Skin epidermis (tissue), 12 donors: ENCODE measurements around the gene CHERP.
A peak's percentile ranks its signal among the peaks of the same experiment; 100 is the strongest.

Experiments used
- H3K27ac ChIP-seq, 21 experiments: fragments of 200-600 bp; sonication (generic) in 11 of 21; one replicate each; pipeline ENCODE4 v1.5.0; 2020; ENCODE audit warnings: mild to moderate bottlenecking in 3 of 21, inconsistent platforms in 2 of 21, moderate library complexity in 2 of 21
- H3K4me3 ChIP-seq, 7 experiments: fragments of 200-600 bp; sonication (generic) in 2 of 7; one replicate each; pipeline ENCODE4 v1.5.0; 2020; ENCODE audit warnings: inconsistent platforms in 2 of 7, mild to moderate bottlenecking in 2 of 7, moderate library complexity in 1 of 7

CHERP gene

DNA sequence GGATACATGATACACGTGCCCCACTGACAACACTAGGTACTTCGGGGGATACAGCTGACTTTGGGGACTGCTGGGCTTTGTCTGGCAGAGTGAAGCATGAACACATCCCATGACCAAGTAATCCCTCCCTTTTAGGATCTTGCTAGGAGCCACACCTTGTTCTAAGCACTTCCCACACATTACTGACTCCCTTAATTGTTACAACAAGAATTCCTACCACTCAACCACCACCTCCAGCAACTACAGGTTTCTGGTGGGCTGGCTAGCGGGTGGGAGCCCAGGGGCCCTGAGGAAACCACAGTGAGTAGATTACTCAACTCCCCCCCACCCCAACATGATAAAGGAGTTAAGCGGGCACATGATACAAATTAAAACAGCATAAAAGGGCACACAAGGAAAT is 37.1 kb upstream of the CHERP start:
- Histone ChIP-seq H3K4me3 (no peak overlapping the region), H3K27ac (peak overlapping the region in 3 of 21 experiments; percentile 7 to 20 (median 15))

- no peak overlapping the region for H3K27ac ChIP-seq
Measured at GRCh38 chr19:16577531-16577985, 35.3 kb upstream of the CHERP start.

GRCh38 chr19:16576690-16577530 is 34.7 kb upstream of the CHERP start:
- no peak overlapping the region for H3K27ac ChIP-seq

More at GRCh38 chr19:16577531-16577985, 35.3 kb upstream of the CHERP start:
- H3K4me3 ChIP-seq = no peak overlapping the region

GRCh38 chr19:16575861-16576689 is 33.8 kb upstream of the CHERP start:
- Histone ChIP-seq H3K27ac (no peak overlapping the region), H3K4me3 (no peak overlapping the region)

More at GRCh38 chr19:16576690-16577530, 34.7 kb upstream of the CHERP start:
- no peak overlapping the region for H3K4me3 ChIP-seq

DNA sequence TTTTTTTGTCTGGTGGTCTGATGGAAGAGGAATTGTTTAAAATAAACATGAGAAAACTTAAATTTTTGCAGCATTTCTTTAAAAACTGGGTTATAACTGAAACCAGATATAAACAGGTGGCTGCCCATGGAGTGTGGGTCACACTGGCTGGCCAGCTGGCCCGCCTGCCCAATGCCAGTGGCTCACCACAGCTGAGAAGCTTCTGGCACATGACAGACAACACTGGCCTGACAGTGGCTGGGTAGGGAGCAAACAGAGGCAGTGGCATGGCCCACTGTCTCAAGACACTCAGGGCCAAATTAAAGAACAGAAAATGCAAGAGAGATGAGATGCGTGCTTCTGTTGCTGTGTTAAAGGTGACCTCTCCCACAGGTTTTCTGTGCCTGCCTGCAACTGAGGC is 33.0 kb upstream of the CHERP start:
- no peak overlapping the region for H3K27ac ChIP-seq
- H3K4me3 ChIP-seq = no peak overlapping the region

DNA sequence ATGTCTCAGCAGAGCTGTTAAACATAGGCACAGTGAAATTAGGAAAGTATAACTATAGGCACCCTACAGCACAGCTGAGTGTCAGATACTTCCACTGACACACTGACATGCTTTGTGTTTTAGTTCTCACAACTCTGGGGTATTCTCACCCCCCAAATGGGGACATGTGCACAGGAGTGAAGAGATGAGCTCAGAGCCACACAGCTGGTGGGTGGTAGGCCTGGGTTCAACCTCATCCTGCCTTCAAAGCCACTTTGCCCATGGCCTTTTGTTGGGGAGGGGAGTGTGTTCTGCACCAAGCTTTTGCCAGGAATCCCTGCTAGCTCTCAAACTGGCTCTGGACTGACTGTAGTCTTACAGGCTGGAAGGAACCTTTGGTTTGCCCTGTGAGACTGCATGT is 31.7 kb upstream of the CHERP start:
- peak overlapping the region in 1 of 21 experiments; percentile 95 for H3K27ac ChIP-seq
- H3K4me3 ChIP-seq = peak overlapping the region in 1 of 7 experiments; percentile 97

DNA sequence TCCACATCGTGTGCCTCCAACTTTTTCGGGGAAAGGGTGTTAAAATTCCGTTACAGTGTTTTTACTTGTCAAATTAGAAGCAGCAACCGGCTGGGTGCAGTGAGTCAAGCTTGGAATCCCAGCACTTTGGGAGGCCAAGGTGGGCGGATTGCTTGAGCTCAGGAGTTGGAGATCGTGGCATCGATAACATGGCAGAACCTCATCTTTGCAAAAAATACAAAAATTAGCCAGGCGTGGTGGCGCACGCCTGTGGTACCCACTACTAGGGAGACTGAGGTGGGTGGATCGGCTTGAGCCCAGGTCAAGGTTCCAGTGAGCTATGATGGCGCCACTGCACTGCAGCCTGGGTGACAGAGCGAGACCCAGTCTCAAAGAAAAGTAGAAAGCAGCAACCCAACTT is 31.1 kb upstream of the CHERP start:
- Histone ChIP-seq H3K27ac (peak overlapping the region in 16 of 21 experiments; percentile 60 to 95 (median 91)), H3K4me3 (peak overlapping the region; percentile 67 to 97 (median 88))

DNA sequence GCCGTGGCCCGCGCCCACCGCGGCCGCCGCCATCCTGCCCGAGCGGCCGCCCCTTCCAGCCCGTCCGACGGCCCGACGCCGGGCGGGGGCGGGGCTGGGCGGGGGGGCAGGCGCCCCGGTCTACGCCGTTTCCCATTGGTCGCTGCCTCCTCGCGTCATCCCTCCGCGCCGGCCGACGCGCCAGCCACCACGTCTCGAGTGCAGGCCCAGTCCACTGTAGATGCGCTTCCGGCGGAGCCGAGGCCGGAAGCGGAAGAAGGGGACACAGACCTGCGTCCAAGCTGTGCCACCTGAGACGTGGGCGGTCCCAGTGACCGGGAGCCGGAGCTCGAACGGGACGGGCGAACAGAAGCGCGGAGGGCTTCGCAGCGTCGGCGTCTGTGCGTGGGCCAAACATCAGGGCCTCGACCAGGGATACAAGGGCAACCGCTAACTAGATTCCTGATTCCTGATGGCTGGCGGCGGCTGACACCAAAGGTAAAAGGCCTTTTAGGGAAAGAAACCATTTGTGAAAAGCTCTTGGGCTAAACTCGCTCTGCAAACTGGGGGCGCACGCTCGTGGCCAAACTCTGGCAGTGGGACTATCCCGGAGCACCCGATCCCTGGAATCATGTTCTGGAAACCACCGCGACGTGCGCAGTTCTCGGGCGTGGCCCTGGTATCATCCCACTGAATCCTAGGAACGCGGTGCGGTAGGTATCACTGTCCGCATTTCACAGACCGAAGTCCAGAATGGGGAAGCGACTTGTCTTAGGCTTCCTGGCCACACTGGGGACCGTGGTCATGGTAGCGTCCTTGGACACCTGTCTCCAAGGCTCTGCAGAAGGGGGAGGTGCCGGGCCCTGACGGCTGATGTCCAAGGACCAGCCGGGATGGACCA is 30.3 kb upstream of the CHERP start, which contains the start of gene SLC35E1:
SLC35E1 (minus strand) TSS at position 84 of the 880 bp plus-strand sequence; CDS start at position 33, 51 bp downstream.
- Histone ChIP-seq H3K27ac (peak within 1 kb of the TSS; percentile 74 to 95 (median 91)), H3K4me3 (peak within 1 kb of the TSS; percentile 67 to 97 (median 89))

DNA sequence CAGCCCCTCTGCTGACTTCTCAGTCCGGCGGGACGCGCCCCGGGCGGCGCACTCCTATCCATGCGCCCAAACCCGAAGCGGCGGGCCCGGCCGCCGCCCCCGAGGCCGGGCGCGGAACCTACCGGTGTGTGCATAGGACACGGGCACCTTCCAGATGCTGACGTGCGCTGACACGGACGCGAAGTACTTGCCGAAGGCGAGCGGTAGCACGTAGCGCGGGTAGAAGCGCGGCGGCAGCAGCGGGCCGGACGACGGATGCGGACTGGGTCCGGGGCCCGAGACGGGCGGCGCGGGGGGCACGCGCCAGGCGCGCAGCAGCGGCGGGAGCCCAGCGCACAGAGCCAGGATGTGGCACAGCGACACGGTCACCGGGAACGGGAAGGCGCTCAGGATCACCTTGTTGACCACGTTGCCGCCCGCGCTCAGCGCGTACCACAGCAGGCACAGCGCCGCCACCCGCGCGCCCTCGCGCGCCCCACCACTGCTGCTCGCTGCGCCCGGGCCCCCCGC is 29.6 kb upstream of the CHERP start:
- H3K4me3 ChIP-seq = peak overlapping the region; percentile 67 to 97 (median 89)
- peak overlapping the region; percentile 68 to 93 (median 84) for H3K27ac ChIP-seq

- Histone ChIP-seq H3K27ac (peak overlapping the region; percentile 68 to 93 (median 84)), H3K4me3 (peak overlapping the region; percentile 67 to 97 (median 89))
Measured at GRCh38 chr19:16571283-16571682, 29.0 kb upstream of the CHERP start.

DNA sequence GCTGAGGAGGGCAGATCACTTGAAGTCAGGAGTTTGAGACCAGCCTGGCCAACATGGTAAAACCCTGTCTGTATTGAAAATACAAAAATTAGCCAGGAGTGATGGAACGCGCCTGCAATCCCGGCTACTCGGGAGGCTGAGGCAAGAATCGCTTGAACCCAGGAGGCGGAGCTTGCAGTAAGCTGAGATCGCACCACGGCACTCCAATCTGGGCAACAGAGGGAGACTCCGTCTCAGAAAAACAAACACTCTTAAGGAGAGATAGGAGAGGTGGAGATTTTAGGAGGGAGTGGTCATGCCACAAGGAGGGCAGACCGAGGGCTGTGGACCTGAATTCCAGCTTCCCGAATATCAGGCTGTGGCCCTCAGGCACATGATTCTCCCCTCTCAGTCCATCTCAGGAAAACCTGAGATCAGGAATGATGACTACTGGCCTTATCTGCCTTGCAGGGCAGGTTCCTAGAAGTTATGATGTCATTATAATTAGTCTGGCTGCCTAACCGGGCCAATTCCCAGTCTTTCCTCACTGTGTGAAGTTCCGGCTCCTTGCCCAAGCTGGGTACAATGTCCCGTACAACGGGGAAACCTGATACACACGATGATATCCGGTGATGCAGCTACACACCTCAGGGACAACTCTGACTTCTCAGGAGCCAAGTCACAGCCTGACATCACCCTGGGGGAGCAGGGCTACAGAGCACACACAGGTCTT is 27.5 kb upstream of the CHERP start:
- H3K27ac ChIP-seq = peak overlapping the region in 6 of 21 experiments; percentile 9 to 57 (median 21)

GRCh38 chr19:16566702-16567101 is 24.5 kb upstream of the CHERP start:
- peak overlapping the region in 10 of 21 experiments; percentile 24 to 85 (median 60) for H3K27ac ChIP-seq
- H3K4me3 ChIP-seq = no peak overlapping the region

More for the DNA sequence above, 27.5 kb upstream of the CHERP start:
- H3K4me3 ChIP-seq = no peak overlapping the region

- Histone ChIP-seq H3K27ac (peak overlapping the region in 14 of 21 experiments; percentile 21 to 85 (median 43)), H3K4me3 (no peak overlapping the region)
Measured at GRCh38 chr19:16566161-16566560, 23.9 kb upstream of the CHERP start.

DNA sequence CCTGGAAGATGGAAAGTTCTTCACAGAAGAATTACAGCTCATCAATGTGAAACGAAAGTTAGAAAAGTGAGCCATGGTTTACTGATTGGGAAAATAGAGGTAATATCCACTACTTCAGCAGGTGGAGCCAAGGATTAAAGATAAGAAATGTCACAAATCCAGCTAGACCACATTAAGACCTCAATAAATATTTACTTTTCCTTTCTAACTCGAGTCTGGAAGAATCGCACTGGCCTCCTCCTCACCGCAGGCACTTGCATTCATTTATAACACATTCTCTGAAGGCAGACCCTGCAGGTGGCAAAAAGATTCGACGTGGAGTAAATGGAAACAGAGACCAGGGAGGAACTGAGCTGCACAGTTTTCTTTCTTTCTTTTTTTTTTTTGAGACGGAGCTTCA is 22.6 kb upstream of the CHERP start:
- Histone ChIP-seq H3K27ac (no peak overlapping the region), H3K4me3 (no peak overlapping the region)

DNA sequence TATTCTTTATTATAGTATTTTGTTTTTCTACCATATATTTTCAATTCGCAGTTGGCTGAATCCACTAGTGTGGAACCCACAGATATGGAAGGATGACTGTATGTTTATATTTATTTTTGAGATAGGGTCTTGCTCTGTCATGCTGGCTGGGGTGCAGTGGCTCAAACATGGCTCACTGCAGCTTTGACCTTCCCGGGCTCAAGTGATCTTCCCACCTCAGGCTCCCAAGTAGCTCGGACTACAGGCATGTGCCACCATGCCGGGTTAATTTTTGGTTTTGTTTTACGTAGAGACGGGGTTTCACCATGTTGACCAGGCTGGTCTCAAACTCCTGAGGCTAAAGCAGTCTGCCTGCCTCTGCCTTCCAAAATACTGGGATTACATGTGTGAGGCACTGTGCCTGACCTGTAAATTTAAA is 20.4 kb upstream of the CHERP start:
- H3K4me3 ChIP-seq = no peak overlapping the region
- H3K27ac ChIP-seq = no peak overlapping the region

DNA sequence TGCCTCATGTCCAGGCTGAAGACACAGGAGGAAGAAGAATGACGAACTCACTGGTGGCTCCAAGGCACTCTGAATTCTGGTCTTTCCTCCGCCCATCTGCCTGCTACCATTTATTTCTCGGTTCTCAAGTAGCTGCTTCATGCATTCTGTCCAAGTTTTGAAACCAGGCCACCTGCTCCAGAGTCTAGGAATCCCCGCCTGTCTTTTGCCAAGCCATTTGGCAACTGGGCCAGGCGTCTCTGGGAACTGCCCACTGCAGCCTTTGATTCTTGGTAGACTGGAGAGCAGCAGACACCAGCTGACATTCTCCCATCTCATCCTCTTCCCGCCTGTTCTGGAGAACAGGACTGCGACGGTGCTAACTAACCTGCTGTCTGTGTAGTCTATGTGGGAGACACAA is 19.1 kb upstream of the CHERP start:
- Histone ChIP-seq H3K27ac (no peak overlapping the region), H3K4me3 (no peak overlapping the region)

DNA sequence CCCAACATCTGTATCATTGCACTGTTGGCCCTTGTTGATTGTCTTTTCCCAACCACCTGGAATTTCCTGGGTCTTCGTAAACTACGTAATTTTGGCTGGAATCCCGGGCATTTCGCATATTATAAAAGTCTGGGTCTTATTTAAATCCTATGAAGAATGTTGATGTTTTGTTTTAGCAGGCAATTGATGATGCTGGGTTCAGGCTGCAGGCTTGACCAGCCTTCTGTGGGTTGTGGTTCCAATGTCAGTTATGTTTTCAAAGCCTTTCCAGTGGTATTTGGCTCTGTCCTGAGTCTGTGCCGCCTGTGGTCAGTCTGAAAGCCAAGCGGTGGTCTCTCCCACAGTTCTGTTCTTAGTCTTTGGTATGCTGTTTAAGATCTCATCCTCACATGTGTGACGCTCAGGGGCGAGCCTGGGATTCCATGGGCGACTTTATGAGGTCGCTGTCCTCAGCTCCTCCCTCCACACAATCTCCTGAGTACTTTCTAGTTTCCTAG is 17.6 kb upstream of the CHERP start:
- no peak overlapping the region for H3K27ac ChIP-seq
- no peak overlapping the region for H3K4me3 ChIP-seq

DNA sequence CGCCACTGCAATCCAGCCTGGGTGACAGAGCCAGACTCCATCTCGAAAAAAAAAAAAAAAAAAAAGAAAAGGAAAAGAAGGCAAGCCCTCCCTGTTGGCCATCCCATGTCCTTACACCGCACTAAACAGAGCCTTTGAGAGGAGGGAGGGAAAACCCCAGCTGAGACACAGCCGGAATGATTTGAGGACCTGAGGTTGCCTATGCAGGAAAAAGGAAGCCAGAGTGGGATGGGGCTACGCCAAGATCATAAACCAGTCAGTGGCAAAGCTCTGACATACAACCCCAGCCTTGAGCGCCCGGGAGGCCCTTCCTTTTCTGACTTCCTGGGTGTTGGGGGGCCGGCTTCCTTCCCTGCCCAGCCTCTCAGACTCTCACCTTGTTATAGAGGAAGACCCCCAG is 12.5 kb upstream of the CHERP start:
- Histone ChIP-seq H3K4me3 (no peak overlapping the region), H3K27ac (no peak overlapping the region)
